Measurements from ENCODE around the gene ENTPD5.
"Not testable (repeated sequence)": the region's sequence is repeated elsewhere in the genome, so short reads cannot be mapped to it uniquely, and the experiment has no call there.

Gene ENTPD5

GRCh38 chr14:74005664-74006063 lies 13.4 kb downstream of the ENTPD5 start:
- not testable (repeated sequence) for DNase-seq

DNA sequence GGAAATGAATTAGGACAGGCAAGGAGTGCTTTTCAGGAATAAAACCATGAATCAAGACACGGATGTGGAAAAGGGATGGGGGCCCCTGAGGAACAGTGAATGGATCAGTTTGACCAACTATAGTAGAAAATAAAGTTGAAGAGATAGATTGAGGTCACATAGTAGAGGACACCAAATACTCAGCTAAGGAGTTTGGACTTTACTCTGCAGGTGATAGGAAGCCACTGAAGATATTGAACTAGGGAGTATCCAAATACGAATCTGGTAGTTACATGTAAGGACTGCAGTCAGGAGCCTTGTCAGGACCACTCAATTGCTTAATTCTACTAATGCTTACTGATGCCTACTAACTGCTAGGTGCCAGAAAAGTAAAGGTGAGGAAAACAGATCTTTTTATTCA lies 20.4 kb downstream of the ENTPD5 start:
- DNase-seq: no peak

- no peak for DNase-seq
Observed at GRCh38 chr14:73997944-73998447, 21.1 kb downstream of the ENTPD5 start.

DNA sequence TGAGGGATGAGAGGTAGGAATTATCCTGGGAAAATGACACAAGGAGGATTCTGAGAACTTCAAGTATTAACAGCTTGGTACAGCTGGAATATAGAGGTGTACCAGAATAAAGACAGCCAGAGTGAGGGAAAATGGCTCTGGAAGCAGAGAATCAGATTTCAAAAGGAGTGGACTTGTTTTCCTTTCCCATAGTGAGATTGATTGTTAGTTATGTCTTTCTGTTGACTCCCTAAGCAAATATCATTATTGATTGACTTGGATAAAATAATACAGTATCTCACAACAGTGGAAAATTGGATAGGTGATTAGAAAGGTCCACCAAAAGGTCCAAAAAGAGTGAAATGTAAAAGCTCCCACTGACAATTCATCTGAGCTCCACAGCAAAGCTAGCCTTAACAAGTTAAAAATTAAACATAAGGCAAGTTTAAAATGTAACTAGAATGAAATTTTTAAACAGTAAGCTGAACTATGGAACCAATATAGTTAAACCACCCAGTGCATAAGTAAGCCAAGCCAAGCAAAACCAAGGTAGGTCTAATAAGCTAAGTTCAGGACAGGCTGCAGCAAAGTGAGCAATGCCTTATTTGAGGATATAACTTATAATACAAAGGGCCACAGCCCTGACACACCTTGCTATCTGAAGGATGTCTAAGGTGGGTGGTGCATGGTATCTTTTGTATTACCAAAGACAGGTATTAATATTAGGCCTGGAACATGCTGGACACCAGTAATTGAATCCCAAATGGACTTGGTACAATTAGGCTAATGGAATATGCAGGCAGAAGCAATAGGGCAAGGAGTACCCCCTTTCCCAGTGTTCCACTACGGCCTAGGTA lies 21.8 kb downstream of the ENTPD5 start:
- DNase-seq: no peak

- DNase-seq: no peak
Observed at GRCh38 chr14:73996731-73997107, 22.4 kb downstream of the ENTPD5 start.

DNA sequence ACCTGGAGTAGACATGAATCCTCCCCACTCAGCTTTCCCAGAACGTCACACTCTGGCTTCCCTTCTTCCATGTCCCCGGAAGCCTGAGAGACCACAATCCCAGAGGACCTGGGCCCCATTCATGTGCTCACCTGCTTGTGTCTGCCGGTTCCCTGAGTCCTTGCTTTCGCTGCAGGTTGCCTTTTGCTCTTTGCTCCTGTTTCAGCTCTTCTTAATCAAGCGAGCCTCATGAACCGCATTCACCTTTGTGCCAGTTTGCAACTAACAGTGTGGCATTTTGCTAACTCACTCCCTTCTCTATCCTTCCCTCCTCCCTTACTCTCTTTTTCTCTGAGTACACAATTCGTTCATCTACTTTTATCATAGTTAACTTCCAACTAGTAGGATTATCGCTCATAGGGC lies 23.1 kb downstream of the ENTPD5 start:
- DNase-seq: no peak

- DNase-seq: not testable (repeated sequence)
Observed at GRCh38 chr14:73994926-73995325, 24.2 kb downstream of the ENTPD5 start.

DNA sequence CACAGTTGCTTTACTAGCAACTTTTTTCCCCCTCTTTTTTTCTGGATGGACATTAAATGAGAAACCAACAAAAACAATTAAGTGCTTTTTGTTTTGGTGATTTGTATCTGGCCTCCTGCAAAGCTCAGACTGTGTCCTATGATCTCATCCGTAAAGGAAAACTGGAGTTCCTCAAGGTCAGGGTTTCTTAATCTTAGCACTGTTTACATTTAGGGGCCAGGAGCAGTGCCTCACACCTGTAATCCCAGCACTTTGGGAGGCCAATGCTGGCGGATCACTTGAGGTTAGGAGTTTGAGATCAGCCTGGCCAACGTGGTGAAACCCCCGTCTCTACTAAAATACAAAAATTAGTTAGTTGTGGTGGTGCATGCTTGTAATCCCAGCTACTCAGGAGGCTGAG lies 28.0 kb downstream of the ENTPD5 start:
- no peak for DNase-seq

- DNase-seq: not testable (repeated sequence)
Observed at GRCh38 chr14:73988656-73989055, 30.4 kb downstream of the ENTPD5 start.

- DNase-seq: no peak
Observed at GRCh38 chr14:73988065-73988464, 31.0 kb downstream of the ENTPD5 start.

DNA sequence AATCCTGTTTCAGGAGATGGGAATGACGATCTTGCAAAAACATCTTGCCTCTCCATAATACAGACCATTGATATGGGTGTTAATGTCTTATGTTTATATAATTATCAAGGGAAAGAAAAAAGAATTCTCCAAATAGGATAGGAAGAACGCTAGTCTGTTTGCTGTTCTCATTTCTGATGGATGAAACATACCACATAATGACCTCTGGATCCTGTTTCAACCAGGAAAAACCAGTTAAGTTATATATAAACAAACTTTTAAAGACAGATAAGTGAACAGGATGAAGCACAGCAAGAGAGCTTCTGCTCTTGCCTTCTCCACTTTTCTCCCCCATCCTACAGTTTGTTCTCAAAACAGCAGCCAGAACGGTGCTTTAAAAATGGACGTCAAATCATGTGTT lies 41.2 kb downstream of the ENTPD5 start:
- DNase-seq: no peak

DNA sequence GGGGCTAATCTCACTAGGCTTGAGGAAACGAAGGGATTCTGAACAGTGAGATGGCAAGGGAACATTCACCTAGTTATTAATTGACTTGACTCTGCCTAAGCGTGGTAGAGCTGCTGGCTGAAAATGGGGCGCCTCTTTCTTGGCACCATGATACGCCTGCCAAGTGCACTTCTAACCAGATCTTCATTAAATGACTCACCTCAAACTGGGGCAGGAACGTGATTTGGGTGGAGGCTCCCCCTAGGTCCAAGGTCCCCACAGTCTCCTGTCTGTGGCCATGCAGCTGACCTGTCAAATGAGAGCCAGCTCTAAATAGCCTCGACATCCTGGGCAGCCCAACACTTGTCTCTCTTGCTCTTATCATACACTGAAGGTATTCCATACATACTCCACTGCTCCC lies 43.0 kb downstream of the ENTPD5 start:
- DNase-seq: no peak

- DNase-seq: no peak
Observed at GRCh38 chr14:73973497-73973896, 45.6 kb downstream of the ENTPD5 start.

GRCh38 chr14:73968885-73969284 lies 50.2 kb downstream of the ENTPD5 start:
- no peak for DNase-seq

- DNase-seq: no peak
Observed at GRCh38 chr14:73965216-73965615, 53.9 kb downstream of the ENTPD5 start.

DNA sequence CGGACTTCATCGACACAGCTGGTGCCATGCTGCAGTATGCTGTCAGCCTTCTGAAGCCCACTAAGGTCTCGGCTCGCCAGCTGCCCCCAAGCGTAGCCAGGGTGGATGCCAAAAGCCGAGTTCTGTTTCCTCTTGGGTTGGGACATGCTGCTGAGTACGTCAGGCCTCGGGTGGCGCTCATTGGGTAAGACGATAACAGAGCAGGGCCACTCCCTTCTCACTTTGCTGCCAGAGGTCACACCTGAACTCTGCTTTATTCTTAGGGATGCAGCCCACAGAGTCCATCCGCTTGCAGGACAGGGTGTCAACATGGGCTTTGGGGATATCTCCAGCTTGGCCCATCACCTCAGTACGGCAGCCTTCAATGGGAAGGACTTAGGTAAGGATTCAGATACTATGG lies 57.9 kb downstream of the ENTPD5 start:
- DNase-seq: no peak

GRCh38 chr14:73958591-73958990 lies 60.5 kb downstream of the ENTPD5 start:
- no peak for DNase-seq

DNA sequence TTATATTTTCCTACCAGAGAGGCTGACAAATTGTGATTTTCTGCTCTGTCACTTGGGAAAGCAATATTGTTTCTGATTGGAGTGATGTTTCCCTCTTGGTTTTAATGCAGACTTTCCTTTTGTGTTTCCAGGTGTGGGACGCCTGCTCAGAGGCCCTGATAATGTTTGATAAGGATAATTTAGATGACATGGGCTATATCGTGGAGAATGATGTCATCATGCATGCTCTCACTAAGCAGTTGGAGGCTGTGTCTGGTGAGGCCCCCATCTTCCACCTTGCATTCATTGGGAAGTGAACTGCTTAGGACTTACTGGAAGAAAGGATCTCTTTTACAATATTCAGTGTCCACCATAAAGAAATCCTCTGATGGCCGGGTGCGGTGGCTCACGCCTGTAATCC lies 63.4 kb downstream of the ENTPD5 start:
- no peak for DNase-seq

DNA sequence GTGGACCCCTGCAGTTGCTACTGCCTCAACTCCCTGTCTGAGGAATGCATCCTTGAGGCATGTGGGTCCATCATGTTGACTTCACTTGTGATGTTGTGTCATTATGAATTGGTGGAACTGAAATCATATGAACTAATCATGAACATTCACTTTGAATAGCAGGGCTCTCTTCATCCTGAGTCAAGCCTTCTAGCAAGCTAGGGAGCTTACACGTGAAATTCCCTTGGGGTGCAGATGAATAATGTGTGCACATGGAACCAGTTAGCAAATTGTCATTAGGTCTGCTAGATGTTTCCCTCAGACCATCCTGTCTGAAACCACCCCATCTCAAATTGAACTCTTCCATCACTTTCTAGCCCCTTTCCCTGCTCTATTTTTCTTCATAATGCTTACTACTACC lies 65.4 kb downstream of the ENTPD5 start:
- no peak for DNase-seq

GRCh38 chr14:73949752-73950734 lies 69.0 kb downstream of the ENTPD5 start, which contains the start of the genes COQ6 and FAM161B:
COQ6 (plus strand) TSS chr14:73950302; CDS start chr14:73950333, 31 bp downstream.
FAM161B (minus strand) TSS chr14:73950094; CDS start chr14:73950026, 68 bp downstream.
- DNase-seq: peak; percentile 91

DNA sequence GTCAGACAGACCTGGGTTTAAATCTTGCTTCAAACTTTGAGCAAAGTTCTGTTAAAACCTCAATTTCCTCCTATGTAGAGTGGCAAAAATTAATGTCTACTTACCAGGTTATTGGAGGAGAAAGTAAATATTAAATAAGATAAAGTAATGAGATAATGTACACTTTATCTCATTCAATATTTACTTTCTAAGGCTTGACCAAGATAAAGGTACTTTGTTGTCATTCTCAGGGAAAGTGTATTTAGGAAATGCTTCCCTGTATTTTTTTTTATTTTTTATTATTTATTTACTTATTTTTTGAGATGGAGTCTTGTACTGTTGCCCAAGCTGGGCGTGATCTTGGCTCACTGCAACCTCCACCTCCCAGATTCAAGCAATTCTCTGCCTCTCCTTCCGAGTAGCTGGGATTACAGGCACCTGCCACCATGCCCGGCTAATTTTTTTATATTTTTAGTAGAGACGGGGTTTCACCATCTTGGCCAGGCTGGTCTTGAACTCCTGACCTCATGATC lies 73.9 kb downstream of the ENTPD5 start:
- DNase-seq: no peak

DNA sequence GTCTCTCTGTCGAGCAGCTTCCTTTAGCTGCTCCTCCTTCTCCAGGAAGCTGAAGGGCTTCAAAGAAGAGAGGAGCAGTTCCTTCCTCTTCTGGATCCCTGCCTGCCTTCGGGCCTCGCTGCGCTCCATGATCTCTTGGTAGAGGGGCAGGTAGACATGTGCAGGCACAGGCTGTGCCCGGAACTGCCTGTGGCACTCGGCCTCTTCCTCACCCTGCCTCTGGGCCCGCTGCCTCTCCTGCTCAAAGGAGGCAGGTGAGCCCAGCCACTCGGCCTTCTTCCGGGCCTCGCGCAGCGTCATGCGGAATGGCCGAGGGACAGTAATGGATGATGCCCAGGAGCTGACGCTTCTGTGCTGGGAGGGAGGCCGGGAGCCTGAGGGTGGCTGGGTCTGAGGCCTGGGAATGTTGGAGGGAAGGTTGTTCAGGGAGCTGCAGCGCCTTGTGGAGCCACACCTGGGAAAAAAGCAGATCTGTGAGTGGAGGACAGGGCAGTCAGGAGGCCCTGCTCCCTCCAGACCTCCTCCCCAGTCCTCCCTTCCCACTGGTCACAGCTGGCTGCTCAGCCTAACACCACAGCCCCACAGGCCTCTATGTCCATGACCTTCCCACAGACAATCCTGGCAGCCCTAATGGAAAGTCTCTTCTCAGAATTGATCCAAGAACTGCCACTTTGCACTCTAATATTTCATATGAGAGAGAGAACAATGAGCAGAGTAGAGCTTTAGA lies 74.5 kb downstream of the ENTPD5 start:
- no peak for DNase-seq

Data from effector CD8-positive, alpha-beta T cell (primary cell).